PC-3 (cell line): ENCODE data around the gene HLF. TPM values are rescaled to one million over a fixed set of nuclear protein-coding genes. Genes with fewer than 3 reads are reported as not detected.

Experiments used
- ATAC-seq: fragments of 200-7000 bp; cut with Tn5 transposase; 2 replicates; pipeline ENCODE4 v1.9.1; 2020; ENCODE audit warnings: mild to moderate bottlenecking, moderate library complexity
- BruUV-seq: library from RNA; stranded (reverse); fragments of 400-500 nt; replicated peaks from 2 replicates; lab custom pipeline; 2021; lab: Mats Ljungman, UMichigan
- CTCF ChIA-PET: fragments of 300-600 bp; sonication (Branson Sonifier 250); formaldehyde crosslinking; loops from one replicate; lab custom pipeline; 2022; ENCODE audit warnings: antibody characterized with exemption; lab: Charles Lee
- POLR2A ChIA-PET: fragments of 300-600 bp; sonication (Branson Sonifier 250); formaldehyde crosslinking; loops from one replicate; lab custom pipeline; 2022; ENCODE audit warnings: antibody characterized with exemption; ENCODE audit not compliant: unreplicated experiment; lab: Charles Lee
- DNase-seq: peaks from one replicate; pipeline ENCODE4 v3.0.0-alpha.2; 2015
- H2AFZ ChIP-seq: fragments of 300-600 bp; sonication (generic); 2 replicates; pipeline ENCODE4 v1.6.0; 2016; ENCODE audit warnings: antibody characterized with exemption, low read length
- H3F3A ChIP-seq: fragments of 300-600 bp; sonication (generic); one replicate; pipeline ENCODE4 v1.6.0; 2017; ENCODE audit warnings: antibody characterized with exemption, low read length, control low read depth, mild to moderate bottlenecking; ENCODE audit not compliant: unreplicated experiment
- H3K27ac ChIP-seq: fragments of 300-600 bp; sonication (generic); 2 replicates; pipeline ENCODE4 v1.5.1; 2016; ENCODE audit warnings: mild to moderate bottlenecking, low read length
- H3K27me3 ChIP-seq: fragments of 300-600 bp; sonication (generic); 2 replicates; pipeline ENCODE4 v1.6.1; 2016; ENCODE audit warnings: low read length, mixed read lengths
- H3K36me3 ChIP-seq: fragments of 300-600 bp; sonication (generic); 2 replicates; pipeline ENCODE4 v1.6.1; 2016; ENCODE audit warnings: low read depth, mixed run types, low read length, mixed read lengths
- H3K4me1 ChIP-seq: fragments of 300-600 bp; sonication (generic); 2 replicates; pipeline ENCODE4 v1.5.1; 2016; ENCODE audit warnings: low read length; ENCODE audit not compliant: insufficient read depth
- H3K4me2 ChIP-seq: fragments of 300-600 bp; sonication (generic); 2 replicates; pipeline ENCODE4 v1.6.0; 2016; ENCODE audit warnings: low read length
- H3K4me3 ChIP-seq: fragments of 300-600 bp; sonication (generic); 2 replicates; pipeline ENCODE4 v1.5.1; 2016; ENCODE audit warnings: mild to moderate bottlenecking, low read length, mixed read lengths
- H3K79me2 ChIP-seq: fragments of 300-600 bp; sonication (generic); 2 replicates; pipeline ENCODE4 v1.6.1; 2017; ENCODE audit warnings: low read length, mixed read lengths
- H3K9ac ChIP-seq: fragments of 300-600 bp; sonication (generic); 2 replicates; pipeline ENCODE4 v1.6.0; 2016; ENCODE audit warnings: mild to moderate bottlenecking, low read length
- H3K9me2 ChIP-seq: fragments of 300-600 bp; sonication (generic); replicated peaks from 2 replicates; pipeline ENCODE4 v1.6.1; 2016; ENCODE audit warnings: mixed run types, low read length, mixed read lengths
- H3K9me3 ChIP-seq: fragments of 300-600 bp; sonication (generic); 2 replicates; pipeline ENCODE4 v1.6.1; 2016; ENCODE audit warnings: low read length, mixed read lengths
- H4K20me1 ChIP-seq: fragments of 300-600 bp; sonication (generic); 2 replicates; pipeline ENCODE4 v1.6.1; 2016; ENCODE audit warnings: low read length, mixed read lengths
- EZH2 ChIP-seq: fragments of 300-600 bp; sonication (generic); IDR thresholded peaks from one replicate; pipeline ENCODE4 v1.6.1; 2017; ENCODE audit warnings: antibody characterized with exemption, mild to moderate bottlenecking, low read length; ENCODE audit not compliant: unreplicated experiment
- EZH2phosphoT487 ChIP-seq: fragments of 300-600 bp; sonication (generic); IDR thresholded peaks from 2 replicates; pipeline ENCODE4 v1.6.1; 2018; ENCODE audit warnings: mild to moderate bottlenecking, antibody characterized with exemption, low read length, borderline replicate concordance
- intact Hi-C: fragments of 100-400 bp; cut with micrococcal nuclease; formaldehyde crosslinking; loops from 2 replicates; pipeline ENCODE4 v1.9.0; 2023
- total RNA-seq: library from RNA; depleted of rRNA; stranded (reverse); fragments of >200 nt; gene quantifications from 2 replicates; pipeline ENCODE4 v1.2.3, GENCODE V29; 2014
- TF ChIP-seq, protein P1 (sequence below): fragments of 300-600 bp; sonication (generic); conservative IDR thresholded peaks from 2 replicates; pipeline ENCODE4 v1.5.1; 2017; ENCODE audit warnings: antibody characterized with exemption, low read depth, mild to moderate bottlenecking, low read length

Gene HLF
- total RNA-seq, 1 experiment from 2014 or later, result 0.66 TPM

DNA sequence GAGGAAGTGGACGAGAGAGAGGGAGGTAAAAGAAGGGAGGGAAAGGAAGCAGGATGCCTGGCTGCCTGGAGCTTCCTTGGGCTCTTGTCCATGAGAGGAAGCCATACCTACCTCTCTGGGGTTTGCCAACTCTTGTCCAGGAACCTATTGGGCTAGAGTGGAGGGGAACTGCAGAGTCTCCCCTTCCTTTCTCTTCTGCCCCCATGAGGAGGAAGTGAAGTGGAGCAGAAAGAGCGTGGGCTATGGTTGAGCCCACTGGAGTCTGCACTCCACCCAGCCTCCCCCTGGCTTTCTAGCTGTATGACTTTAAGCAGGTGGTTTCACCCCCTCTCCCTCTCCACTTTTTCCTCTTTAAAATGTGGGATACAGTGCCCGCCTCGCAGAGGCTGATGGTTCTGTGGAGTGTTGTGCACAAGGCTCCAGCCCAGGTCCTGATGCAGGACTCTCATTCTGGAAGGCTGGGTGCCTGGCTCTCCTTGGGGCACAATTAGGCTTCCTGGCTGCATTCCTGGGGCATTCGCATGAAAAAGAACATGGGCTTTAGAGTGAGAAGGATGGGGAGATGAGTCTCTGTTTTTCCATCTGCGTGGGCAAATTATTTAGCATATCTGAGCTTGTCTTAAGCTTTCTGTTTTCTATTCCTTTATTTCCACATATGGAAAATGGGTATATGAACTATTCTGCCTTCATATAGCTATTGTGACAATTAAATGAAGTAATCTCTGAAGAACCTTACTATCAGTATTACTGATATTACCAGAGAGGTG, 40.7 kb downstream of the HLF start:
- ATAC-seq, result no peak
- Histone ChIP-seq H3K4me1 (no peaks in the 10 kb centered on the region), H3K27me3 (peaks cover 20% of the 10 kb centered on the region), H2AFZ (no peak overlapping the region), H3K9ac (no peak overlapping the region), H3K79me2 (no peaks in the 10 kb centered on the region), H3K4me2 (no peak overlapping the region), H3K36me3 (no peaks in the 10 kb centered on the region), H3K9me2 (no peaks in the 10 kb centered on the region), H3K27ac (no peak overlapping the region), H3K9me3 (no peaks in the 10 kb centered on the region), H3F3A (no peaks in the 10 kb centered on the region), H4K20me1 (no peaks in the 10 kb centered on the region), H3K4me3 (no peak overlapping the region)
- intact Hi-C loops, result no loop called here
- TF ChIP-seq EZH2 (no peak), EZH2phosphoT487 (no peak)
- TF ChIP-seq, protein P1, sequence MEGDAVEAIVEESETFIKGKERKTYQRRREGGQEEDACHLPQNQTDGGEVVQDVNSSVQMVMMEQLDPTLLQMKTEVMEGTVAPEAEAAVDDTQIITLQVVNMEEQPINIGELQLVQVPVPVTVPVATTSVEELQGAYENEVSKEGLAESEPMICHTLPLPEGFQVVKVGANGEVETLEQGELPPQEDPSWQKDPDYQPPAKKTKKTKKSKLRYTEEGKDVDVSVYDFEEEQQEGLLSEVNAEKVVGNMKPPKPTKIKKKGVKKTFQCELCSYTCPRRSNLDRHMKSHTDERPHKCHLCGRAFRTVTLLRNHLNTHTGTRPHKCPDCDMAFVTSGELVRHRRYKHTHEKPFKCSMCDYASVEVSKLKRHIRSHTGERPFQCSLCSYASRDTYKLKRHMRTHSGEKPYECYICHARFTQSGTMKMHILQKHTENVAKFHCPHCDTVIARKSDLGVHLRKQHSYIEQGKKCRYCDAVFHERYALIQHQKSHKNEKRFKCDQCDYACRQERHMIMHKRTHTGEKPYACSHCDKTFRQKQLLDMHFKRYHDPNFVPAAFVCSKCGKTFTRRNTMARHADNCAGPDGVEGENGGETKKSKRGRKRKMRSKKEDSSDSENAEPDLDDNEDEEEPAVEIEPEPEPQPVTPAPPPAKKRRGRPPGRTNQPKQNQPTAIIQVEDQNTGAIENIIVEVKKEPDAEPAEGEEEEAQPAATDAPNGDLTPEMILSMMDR, result no peak
- POLR2A ChIA-PET, result no interaction called here
- no peak for DNase-seq
- no TSS peak for BruUV-seq
- CTCF ChIA-PET, result no interaction called here

DNA sequence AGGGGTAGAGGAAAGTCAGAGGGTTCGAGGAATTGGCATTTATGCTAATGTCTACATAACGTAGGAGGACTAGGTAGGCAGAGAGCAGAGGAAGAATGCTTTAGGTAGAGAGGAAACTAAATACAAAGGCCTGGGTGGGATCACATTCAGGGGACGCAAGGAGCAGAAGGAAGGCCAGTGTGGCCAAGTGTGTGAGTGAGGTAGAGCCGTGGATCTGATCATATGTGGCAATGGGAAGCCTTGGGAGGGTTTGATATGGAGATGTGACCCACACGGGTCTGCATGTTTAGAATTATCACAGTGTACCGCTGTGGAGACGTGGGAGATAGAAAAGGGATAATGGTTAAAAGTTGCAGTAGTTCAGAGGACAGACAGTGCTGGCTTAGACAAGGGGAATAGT, 43.1 kb downstream of the HLF start:
- ATAC-seq, result no peak
- TF ChIP-seq EZH2, result no peak
- TF ChIP-seq, protein P1, result no peak
- no peak for TF ChIP-seq EZH2phosphoT487
- intact Hi-C loops, result no loop called here
- Histone ChIP-seq H3K9me3 (no peaks in the 10 kb centered on the region), H3K79me2 (no peaks in the 10 kb centered on the region), H4K20me1 (no peaks in the 10 kb centered on the region), H3K27me3 (peaks cover 28% of the 10 kb centered on the region), H3K27ac (no peak overlapping the region), H3K9me2 (no peaks in the 10 kb centered on the region), H3K36me3 (no peaks in the 10 kb centered on the region), H3K4me2 (no peak overlapping the region), H3K9ac (no peak overlapping the region), H3K4me3 (no peak overlapping the region), H3F3A (no peaks in the 10 kb centered on the region), H2AFZ (no peak overlapping the region), H3K4me1 (no peaks in the 10 kb centered on the region)
- POLR2A ChIA-PET, result no interaction called here
- BruUV-seq, result no TSS peak
- DNase-seq, result no peak
- CTCF ChIA-PET, result no interaction called here

DNA sequence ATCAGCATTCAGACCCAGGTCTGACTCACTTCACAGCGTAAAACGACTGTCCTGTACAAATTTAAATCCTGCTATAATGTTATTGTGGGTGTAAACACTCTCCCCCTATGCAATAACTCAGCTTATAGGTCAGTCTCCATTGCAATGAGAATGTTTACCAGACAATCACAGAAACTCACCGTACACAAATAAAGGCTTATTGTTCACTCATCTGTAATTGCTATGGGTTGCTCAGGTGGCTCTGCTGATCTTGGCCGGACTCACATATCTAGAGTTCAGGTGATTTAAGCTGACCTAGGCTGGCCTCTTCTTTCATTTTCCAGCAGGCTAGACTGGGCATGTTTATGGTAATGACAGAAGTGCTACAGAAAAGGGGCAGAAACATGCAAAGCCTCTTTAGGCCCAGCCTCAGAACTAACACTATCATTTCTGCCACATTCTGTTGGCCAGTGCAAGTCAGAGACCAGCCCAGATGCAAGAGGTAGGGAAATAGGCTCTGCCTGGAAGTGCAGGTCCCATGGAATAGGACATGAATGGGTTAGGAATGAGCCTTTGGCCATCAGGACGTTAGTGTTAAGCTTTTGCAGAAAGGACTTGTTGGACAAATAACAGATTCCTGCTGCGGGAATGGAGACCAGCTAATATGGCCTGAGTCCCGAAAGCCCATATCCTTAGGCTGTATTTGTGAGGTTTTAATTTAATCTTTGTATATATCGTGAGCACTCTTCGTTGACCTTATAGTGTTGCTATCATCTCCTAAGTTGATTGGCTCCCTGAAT, 44.0 kb downstream of the HLF start:
- POLR2A ChIA-PET, result no interaction called here
- H3K4me2 ChIP-seq, result no peak overlapping the region
- no peaks in the 10 kb centered on the region for H3K36me3 ChIP-seq
- no TSS peak for BruUV-seq
- no peaks in the 10 kb centered on the region for H3K4me1 ChIP-seq
- ATAC-seq (no peak), DNase-seq (no peak)
- no peak overlapping the region for H3K9ac ChIP-seq
- H3K4me3 ChIP-seq, result no peak overlapping the region
- no peaks in the 10 kb centered on the region for H3K9me2 ChIP-seq
- H3K27ac ChIP-seq, result no peak overlapping the region
- H3K79me2 ChIP-seq, result no peaks in the 10 kb centered on the region
- H2AFZ ChIP-seq, result no peak overlapping the region
- no peaks in the 10 kb centered on the region for H3F3A ChIP-seq
- intact Hi-C loops, result no loop called here
- peaks cover 37% of the 10 kb centered on the region for H3K27me3 ChIP-seq
- no peaks in the 10 kb centered on the region for H3K9me3 ChIP-seq
- CTCF ChIA-PET, result no interaction called here
- TF ChIP-seq, protein P1, result no peak
- no peak for TF ChIP-seq EZH2phosphoT487
- TF ChIP-seq EZH2, result no peak
- no peaks in the 10 kb centered on the region for H4K20me1 ChIP-seq
